Endodermal cell (in vitro differentiated cells): ENCODE results near the gene DDX10. TPM values are rescaled to one million over a fixed set of nuclear protein-coding genes. Genes with fewer than 3 reads are reported as not detected.

ENCODE experiments used
- DNase-seq: peaks from one replicate; pipeline ENCODE4 v3.0.0-alpha.2; 2017
- H3K27ac ChIP-seq: 2 replicates; pipeline ENCODE4 v1.5.1; 2013; ENCODE audit warnings: mild to moderate bottlenecking, low read depth, low read length, moderate library complexity
- H3K27me3 ChIP-seq: 2 replicates; pipeline ENCODE4 v1.6.1; 2013; ENCODE audit warnings: mild to moderate bottlenecking, low read length, moderate library complexity; ENCODE audit not compliant: insufficient read depth, control insufficient read depth, poor library complexity, severe bottlenecking
- H3K36me3 ChIP-seq: 2 replicates; pipeline ENCODE4 v1.7.0; 2013; ENCODE audit warnings: mild to moderate bottlenecking, low read length, moderate library complexity; ENCODE audit not compliant: control insufficient read depth, insufficient read depth
- H3K4me1 ChIP-seq: one replicate; pipeline ENCODE4 v1.7.0; 2013; ENCODE audit warnings: low read length; ENCODE audit not compliant: control insufficient read depth, insufficient read depth
- H3K4me3 ChIP-seq: 2 replicates; pipeline ENCODE4 v1.5.1; 2013; ENCODE audit warnings: mild to moderate bottlenecking, low read length, moderate library complexity
- H3K9ac ChIP-seq: 2 replicates; pipeline ENCODE4 v1.6.1; 2013; ENCODE audit warnings: mild to moderate bottlenecking, low read length, moderate library complexity; ENCODE audit not compliant: poor library complexity, severe bottlenecking; ENCODE audit errors: extremely low read depth
- H3K9me3 ChIP-seq: 2 replicates; pipeline ENCODE4 v1.6.1; 2013; ENCODE audit warnings: mild to moderate bottlenecking, low read length, moderate library complexity; ENCODE audit not compliant: control insufficient read depth
- H3K27ac Mint-ChIP-seq: 2 replicates; pipeline ENCODE4 v1.8.0; 2020; ENCODE audit warnings: mixed read lengths
- H3K27me3 Mint-ChIP-seq: 2 replicates; pipeline ENCODE4 v1.8.0; 2021; ENCODE audit warnings: mild to moderate bottlenecking, mixed read lengths; ENCODE audit not compliant: insufficient read depth
- H3K36me3 Mint-ChIP-seq: 2 replicates; pipeline ENCODE4 v1.8.0; 2020; ENCODE audit warnings: low read depth, mixed read lengths
- H3K4me1 Mint-ChIP-seq: 2 replicates; pipeline ENCODE4 v1.8.0; 2020; ENCODE audit warnings: mixed read lengths
- H3K4me3 Mint-ChIP-seq: 2 replicates; pipeline ENCODE4 v1.8.0; 2020; ENCODE audit warnings: mild to moderate bottlenecking, moderate library complexity, mixed read lengths
- H3K9me3 Mint-ChIP-seq: 2 replicates; pipeline ENCODE4 v1.8.0; 2020; ENCODE audit warnings: mild to moderate bottlenecking, mixed read lengths
- WGBS, 2 experiments: methylation state at CpG; one replicate each; pipeline versions ENCODE4 v1.1.5 to v1.1.7; 2013; ENCODE audit warnings: missing lambda C conversion rate in 2 of 2, mixed read lengths in 1 of 2; ENCODE audit not compliant: insufficient coverage in 1 of 2, insufficient read length in 1 of 2; 5-methylcytosine and 5-hydroxymethylcytosine counted together
- total RNA-seq, 2 donors: library from RNA; stranded (reverse); fragmentation: NEBNext Ultra II Directional in 1 of 2; extraction: Animal tissue kit (Norgen Biotek cat#: 25700) in 1 of 2; gene quantifications; 2 replicates in 1 of 2; 3 replicates in 1 of 2; pipeline ENCODE4 v1.2.1, GENCODE V29; 2021
- TF ChIP-seq, protein P1 (sequence below): fragments of 200-600 bp; sonication (generic); conservative IDR thresholded peaks from 2 replicates; pipeline ENCODE4 v1.5.0; 2021; ENCODE audit warnings: antibody characterized with exemption, mild to moderate bottlenecking

Gene DDX10
- total RNA-seq, 2 donors from 2014 or later: 31.1 to 32.7 TPM

- Histone ChIP-seq H3K9me3 (no peaks in the 10 kb centered on the region), H3K27ac (no peak overlapping the region), H3K9ac (no peak overlapping the region), H3K36me3 (peaks cover 5% of the 10 kb centered on the region), H3K4me1 (no peaks in the 10 kb centered on the region), H3K4me3 (no peak overlapping the region), H3K27me3 (no peaks in the 10 kb centered on the region)
- Mint-ChIP-seq H3K9me3 (no peaks in the 10 kb centered on the region), H3K4me1 (peaks cover 5% of the 10 kb centered on the region), H3K36me3 (no peaks in the 10 kb centered on the region), H3K27me3 (no peaks in the 10 kb centered on the region), H3K4me3 (no peak overlapping the region), H3K27ac (no peak overlapping the region)
- DNase-seq: no peak
- TF ChIP-seq, protein P1, sequence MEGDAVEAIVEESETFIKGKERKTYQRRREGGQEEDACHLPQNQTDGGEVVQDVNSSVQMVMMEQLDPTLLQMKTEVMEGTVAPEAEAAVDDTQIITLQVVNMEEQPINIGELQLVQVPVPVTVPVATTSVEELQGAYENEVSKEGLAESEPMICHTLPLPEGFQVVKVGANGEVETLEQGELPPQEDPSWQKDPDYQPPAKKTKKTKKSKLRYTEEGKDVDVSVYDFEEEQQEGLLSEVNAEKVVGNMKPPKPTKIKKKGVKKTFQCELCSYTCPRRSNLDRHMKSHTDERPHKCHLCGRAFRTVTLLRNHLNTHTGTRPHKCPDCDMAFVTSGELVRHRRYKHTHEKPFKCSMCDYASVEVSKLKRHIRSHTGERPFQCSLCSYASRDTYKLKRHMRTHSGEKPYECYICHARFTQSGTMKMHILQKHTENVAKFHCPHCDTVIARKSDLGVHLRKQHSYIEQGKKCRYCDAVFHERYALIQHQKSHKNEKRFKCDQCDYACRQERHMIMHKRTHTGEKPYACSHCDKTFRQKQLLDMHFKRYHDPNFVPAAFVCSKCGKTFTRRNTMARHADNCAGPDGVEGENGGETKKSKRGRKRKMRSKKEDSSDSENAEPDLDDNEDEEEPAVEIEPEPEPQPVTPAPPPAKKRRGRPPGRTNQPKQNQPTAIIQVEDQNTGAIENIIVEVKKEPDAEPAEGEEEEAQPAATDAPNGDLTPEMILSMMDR: no peak
- WGBS, 2 experiments: 98 to 100% methylated on average over 4 to 6 of the region's 6 CpGs
Observed at GRCh38 chr11:108748968-108749367, 84.1 kb downstream of the DDX10 start.

- Mint-ChIP-seq H3K36me3 (no peaks in the 10 kb centered on the region), H3K27me3 (no peaks in the 10 kb centered on the region), H3K4me1 (peaks cover 12% of the 10 kb centered on the region), H3K27ac (no peak overlapping the region), H3K4me3 (no peak overlapping the region), H3K9me3 (no peaks in the 10 kb centered on the region)
- Histone ChIP-seq H3K4me3 (no peak overlapping the region), H3K36me3 (peaks cover under 1% of the 10 kb centered on the region), H3K27me3 (no peaks in the 10 kb centered on the region), H3K27ac (no peak overlapping the region), H3K4me1 (no peaks in the 10 kb centered on the region), H3K9ac (no peak overlapping the region), H3K9me3 (no peaks in the 10 kb centered on the region)
- 92% methylated on average over 3 of the region's 4 CpGs; no CpG with 5 or more reads in 1 of the 2 experiments for WGBS, 2 experiments
- DNase-seq: no peak
- TF ChIP-seq, protein P1: no peak
Observed at GRCh38 chr11:108751444-108751843, 86.6 kb downstream of the DDX10 start.

DNA sequence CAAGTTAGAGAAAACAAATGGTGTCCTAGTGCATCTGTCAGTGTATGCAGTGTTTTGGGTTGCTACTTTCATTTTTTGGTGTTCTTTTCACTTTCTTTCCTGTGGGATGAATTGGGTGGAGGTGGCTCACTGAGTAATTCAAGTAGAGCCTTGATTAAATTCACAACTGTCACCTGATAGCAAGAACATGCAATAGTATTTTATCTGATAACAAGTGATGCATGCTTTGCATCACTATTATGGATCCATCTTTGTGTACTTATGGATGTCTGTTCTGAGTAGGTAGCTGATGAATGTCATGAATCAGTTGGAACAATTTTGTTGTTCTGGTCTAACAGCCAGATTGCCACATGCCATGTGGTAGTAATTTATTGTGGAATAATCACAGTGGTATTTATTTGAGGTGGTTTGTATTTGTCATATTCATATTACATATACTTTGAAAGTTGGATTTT is 87.5 kb downstream of the DDX10 start:
- Histone ChIP-seq H3K4me1 (no peaks in the 10 kb centered on the region), H3K9me3 (no peaks in the 10 kb centered on the region), H3K27me3 (no peaks in the 10 kb centered on the region), H3K27ac (no peak overlapping the region), H3K4me3 (no peak overlapping the region), H3K36me3 (no peaks in the 10 kb centered on the region), H3K9ac (no peak overlapping the region)
- Mint-ChIP-seq H3K4me3 (no peak overlapping the region), H3K4me1 (peaks cover 18% of the 10 kb centered on the region), H3K27ac (no peak overlapping the region), H3K27me3 (no peaks in the 10 kb centered on the region), H3K9me3 (no peaks in the 10 kb centered on the region), H3K36me3 (no peaks in the 10 kb centered on the region)
- DNase-seq: no peak
- TF ChIP-seq, protein P1: no peak
